RWPE1 (cell line): ENCODE results near the gene PPP4C.
A peak's percentile ranks its signal among the peaks of the same experiment; 100 is the strongest.
"Not testable (repeated sequence)": the region's sequence is repeated elsewhere in the genome, so short reads cannot be mapped to it uniquely, and the experiment has no call there.

Experiments
- CTCF ChIA-PET: fragments of 350-600 bp; sonication (Branson Sonifier 250); formaldehyde crosslinking; extraction: SDS; loops from one replicate; lab custom pipeline; 2021; lab: Yijun Ruan, JAX
- POLR2A ChIA-PET: fragments of 400-600 bp; formaldehyde crosslinking; extraction: SDS; loops from one replicate; lab custom pipeline; 2020; ENCODE audit warnings: antibody characterized with exemption; ENCODE audit not compliant: low non-redundant PET; lab: Yijun Ruan, JAX
- DNase-seq: peaks from one replicate; pipeline ENCODE4 v3.0.0; 2012; ENCODE audit warnings: low spot score
- H3K27ac ChIP-seq: fragments of 450-650 bp; 2 replicates; pipeline ENCODE4 v1.5.1; 2017
- TF ChIP-seq, protein P1 (sequence below): fragments of 450-650 bp; conservative IDR thresholded peaks from 2 replicates; pipeline ENCODE4 v1.5.1; 2017; ENCODE audit warnings: low read depth, mild to moderate bottlenecking

The PPP4C gene

DNA sequence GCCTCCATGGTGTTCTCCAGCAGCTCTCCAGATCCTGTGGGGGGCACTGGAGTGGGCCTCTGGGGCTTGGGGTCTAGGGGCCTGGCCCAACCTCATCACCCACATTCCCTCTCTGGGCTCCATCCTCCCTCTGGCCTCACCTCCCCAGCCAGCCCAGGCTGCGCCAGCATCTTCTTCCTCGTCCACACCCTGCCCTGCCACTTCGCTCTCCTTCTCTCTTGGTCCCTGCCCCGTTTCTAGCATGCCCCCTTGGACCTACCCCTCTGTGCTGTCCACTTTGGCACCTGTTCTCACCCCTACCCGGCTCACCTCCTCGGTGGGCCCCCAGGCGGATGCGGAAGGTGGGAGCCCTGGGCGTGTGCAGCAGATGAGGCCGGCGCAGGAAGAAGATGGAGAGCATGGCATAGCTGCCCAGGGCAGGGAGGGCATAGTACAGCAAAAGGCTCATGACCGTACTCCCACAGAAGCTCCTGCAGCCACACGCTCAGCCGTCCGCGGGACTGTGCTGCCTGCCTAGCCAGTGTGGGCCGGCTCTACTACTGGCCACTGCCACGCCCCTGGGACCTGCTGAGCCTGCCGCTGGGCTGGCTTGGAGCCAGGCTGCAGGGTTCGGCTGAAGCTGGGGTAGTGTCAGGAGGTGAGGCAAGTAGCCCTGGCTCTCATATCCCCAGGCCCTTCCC lies 37.4 kb downstream of the PPP4C start, which contains the start of gene GDPD3:
Gene GDPD3 (minus strand): TSS at position 507 of the 680 bp plus-strand sequence. CDS start 59 bp downstream, at position 448.
- ChIA-PET POLR2A (interaction anchor here (0.7 kb wide), 1 partner anchor 48 kb away, joined by 3 read pairs; the partner anchor contains the start of gene ALDOA), CTCF (interaction anchor here (0.5 to 2.7 kb wide), 4 partner anchors 8 to 73 kb away, joined by 3 to 11 read pairs (median 5); partner anchors contain the start of gene TBX6)
- no peak for DNase-seq
- TF ChIP-seq, protein P1, sequence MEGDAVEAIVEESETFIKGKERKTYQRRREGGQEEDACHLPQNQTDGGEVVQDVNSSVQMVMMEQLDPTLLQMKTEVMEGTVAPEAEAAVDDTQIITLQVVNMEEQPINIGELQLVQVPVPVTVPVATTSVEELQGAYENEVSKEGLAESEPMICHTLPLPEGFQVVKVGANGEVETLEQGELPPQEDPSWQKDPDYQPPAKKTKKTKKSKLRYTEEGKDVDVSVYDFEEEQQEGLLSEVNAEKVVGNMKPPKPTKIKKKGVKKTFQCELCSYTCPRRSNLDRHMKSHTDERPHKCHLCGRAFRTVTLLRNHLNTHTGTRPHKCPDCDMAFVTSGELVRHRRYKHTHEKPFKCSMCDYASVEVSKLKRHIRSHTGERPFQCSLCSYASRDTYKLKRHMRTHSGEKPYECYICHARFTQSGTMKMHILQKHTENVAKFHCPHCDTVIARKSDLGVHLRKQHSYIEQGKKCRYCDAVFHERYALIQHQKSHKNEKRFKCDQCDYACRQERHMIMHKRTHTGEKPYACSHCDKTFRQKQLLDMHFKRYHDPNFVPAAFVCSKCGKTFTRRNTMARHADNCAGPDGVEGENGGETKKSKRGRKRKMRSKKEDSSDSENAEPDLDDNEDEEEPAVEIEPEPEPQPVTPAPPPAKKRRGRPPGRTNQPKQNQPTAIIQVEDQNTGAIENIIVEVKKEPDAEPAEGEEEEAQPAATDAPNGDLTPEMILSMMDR, result 0 out of 2 replicates have a peak, but pooled peaks have one; percentile 20
- H3K27ac ChIP-seq, result peak within 1 kb of the TSS; percentile 65

DNA sequence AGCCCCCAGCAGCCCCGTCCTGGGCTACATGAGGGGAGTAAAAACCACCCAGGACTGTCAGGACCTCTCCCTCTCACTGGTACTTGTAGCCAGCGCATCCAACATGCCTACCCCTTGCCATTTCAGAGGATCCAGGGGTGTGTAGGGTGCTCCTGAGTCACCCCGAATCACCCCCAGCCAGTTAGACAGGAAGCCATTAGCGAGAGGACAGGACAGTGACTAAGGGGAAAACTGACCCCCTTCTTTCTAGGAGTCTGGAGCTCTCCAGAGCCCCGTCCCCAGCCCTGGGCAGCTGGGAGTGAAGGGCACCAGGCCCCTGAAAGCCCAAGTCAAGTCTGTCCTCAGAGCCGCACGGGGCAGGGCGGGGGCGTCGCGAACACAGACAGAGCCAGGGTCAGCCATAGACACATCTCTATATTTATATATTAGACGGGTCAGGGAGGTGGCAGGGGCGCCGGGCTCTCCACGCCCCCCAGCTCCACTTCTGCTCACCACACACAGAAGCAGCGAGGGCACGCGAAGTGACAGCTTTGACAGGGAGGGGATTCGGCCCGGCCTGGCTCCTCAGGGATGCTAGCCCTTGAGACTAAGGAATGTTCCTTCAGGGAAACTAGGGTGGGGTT lies 38.0 kb downstream of the PPP4C start:
- H3K27ac ChIP-seq, result peak overlapping the region; percentile 65
- DNase-seq, result peak; percentile 41
- ChIA-PET CTCF (interaction anchor here (0.5 to 2.7 kb wide), 2 partner anchors 22 to 72 kb away, joined by 3 to 11 read pairs; partner anchors contain the start of gene TBX6), POLR2A (interaction anchor here (0.7 kb wide), 1 partner anchor 48 kb away, joined by 3 read pairs; the partner anchor contains the start of gene ALDOA)
- TF ChIP-seq, protein P1, result no peak

DNA sequence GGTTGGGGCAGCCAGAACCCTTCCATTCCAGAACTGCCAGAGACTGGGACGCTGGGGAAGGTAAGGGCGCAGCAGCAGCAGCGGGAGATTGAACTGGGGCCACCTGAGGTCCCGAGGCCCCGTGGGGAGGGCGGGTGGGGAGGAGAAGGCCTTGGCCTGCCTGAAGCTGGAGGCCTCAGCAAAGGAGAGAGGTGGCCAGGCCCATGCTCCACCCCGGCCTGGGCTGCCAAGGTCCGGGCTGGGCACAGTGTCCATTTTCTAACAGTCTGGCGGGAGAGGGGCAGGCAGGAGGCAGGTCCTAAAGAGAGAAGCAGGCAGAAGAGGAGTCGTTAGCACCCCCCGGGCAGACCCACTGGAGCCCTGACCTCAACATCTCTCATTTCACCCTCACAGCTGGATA lies 38.6 kb downstream of the PPP4C start:
- TF ChIP-seq, protein P1, result no peak
- H3K27ac ChIP-seq, result peak overlapping the region; percentile 65
- DNase-seq, result no peak
- POLR2A ChIA-PET, result interaction anchor here (0.6 kb wide), 1 partner anchor 101 kb away, joined by 9 read pairs; no protein-coding TSS in a partner anchor
- CTCF ChIA-PET, result no interaction called here

DNA sequence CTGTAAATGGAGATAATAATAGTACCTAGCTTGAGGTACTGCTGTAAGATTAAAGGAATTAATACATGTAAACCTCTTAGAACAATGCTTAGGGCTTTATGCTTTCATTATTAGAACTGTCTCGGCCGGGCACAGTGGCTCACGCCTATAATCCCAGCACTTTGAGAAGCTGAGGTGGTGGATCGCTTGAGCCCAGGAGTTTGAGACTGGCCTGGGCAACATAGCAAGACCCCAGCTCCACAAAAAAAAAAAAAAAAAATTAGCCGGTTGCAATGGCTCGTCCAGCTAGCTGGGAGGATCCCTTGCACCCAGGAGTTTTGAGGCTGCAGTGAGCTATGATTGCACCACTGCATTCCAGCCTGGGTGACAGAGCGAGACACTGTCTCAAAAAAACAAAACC lies 39.0 kb downstream of the PPP4C start:
- peak overlapping the region; percentile 65 for H3K27ac ChIP-seq
- ChIA-PET CTCF (interaction anchor here (0.6 to 0.7 kb wide), 2 partner anchors 29 to 46 kb away, joined by 3 to 4 read pairs; no protein-coding TSS in a partner anchor), POLR2A (interaction anchor here (0.6 kb wide), 1 partner anchor 101 kb away, joined by 9 read pairs; no protein-coding TSS in a partner anchor)
- not testable (repeated sequence) for DNase-seq

DNA sequence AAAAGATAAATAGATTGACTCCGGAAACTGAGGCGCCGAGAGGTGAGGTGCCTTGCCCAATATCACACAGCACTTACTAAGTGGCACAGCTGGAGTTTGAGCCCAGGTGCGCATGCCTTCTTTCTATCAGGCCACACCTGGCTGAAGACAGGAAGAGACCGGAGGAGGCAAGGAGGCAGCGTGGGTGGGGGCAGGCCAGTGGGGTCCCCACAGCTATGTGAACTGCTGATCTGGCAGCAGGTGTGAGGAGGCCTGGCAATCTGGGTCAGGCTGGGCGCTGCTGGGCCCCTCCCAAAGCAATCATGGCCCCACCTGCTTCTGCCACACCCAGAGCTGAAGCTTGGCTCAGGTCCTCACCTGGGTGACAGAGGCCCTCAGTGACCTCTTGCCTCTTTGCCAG lies 39.4 kb downstream of the PPP4C start:
- TF ChIP-seq, protein P1, result no peak
- DNase-seq, result no peak
- ChIA-PET CTCF (interaction anchor here (0.6 to 0.7 kb wide), 2 partner anchors 30 to 46 kb away, joined by 3 to 4 read pairs; no protein-coding TSS in a partner anchor), POLR2A (no interaction called here)
- peak overlapping the region; percentile 65 for H3K27ac ChIP-seq

DNA sequence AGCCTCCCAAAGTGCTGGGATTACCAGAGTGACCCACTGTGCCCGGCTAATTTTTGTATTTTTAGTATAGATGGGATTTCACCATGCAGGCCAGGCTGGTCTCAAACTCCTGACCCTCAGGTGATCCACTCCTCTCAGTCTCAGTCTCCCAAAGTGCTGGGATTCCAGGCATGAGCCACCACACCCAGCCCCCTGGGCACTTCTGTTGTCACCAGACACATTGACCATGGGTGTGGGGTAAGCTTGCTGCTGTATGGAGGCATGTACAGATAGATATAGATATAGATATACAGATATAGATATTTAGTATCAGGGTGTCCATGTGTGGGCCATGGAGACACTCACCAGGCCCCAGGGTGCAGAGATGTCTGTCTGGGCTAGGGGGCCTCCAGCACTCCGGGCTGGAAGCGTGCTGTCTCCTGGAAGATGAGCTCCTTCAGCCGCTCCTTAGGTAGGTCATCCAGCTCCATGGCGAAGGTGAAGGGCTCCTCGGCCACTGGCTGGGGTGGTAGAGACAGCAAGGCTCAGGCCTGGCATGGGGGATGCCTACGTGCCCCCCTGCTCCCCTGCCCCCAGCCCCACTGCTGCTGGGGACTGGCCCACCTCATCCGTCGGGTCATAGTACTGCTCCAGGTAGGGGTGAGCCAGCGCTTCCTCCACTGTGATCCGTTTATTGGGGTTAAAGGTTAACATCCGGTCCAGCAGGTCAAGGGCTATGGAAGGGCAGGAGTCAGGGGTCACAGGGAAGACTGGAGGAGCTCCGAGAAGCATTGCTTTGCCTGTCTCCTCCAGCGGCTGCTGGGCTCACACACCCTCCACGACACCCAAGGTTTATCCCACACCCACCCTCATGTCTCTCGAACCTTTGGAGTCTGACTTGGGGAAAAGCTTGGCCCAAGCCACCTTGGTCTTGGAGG lies 40.8 kb downstream of the PPP4C start:
- no peak for DNase-seq
- ChIA-PET CTCF (interaction anchor here (0.7 kb wide), 1 partner anchor 20 kb away, joined by 3 read pairs; no protein-coding TSS in a partner anchor), POLR2A (no interaction called here)
- TF ChIP-seq, protein P1, result no peak
- H3K27ac ChIP-seq, result peak overlapping the region; percentile 65
